Natural killer cell treated with Interleukin-12 subunit alpha and Interleukin-12 subunit beta and Interleukin-15 and Interleukin-18, amount 100 ng/mL, for 72 hours (primary cell): ENCODE data around the gene NUTF2. TPM values are rescaled to one million over a fixed set of nuclear protein-coding genes. Genes with fewer than 3 reads are reported as not detected.

Source experiments
- ATAC-seq, 2 donors: fragments of 150-1000 bp; cut with Tn5 transposase in 1 of 2; sonication (Bioruptor Pico), chemical (Tn5 transposase) in 1 of 2; 2 replicates each; pipeline ENCODE4 v1.10.0; 2021
- DNase-seq: peaks from one replicate; pipeline ENCODE4 v3.0.0; 2022; ENCODE audit warnings: low spot score
- H3K27ac Mint-ChIP-seq, 2 donors: 1 replicate in 1 of 2; 2 replicates in 1 of 2; pipeline ENCODE4 v1.8.0; 2022; ENCODE audit warnings: mixed read lengths in 2 of 2, mild to moderate bottlenecking in 1 of 2, moderate library complexity in 1 of 2
- H3K27me3 Mint-ChIP-seq, 2 donors: 1 replicate in 1 of 2; 2 replicates in 1 of 2; pipeline ENCODE4 v1.8.0; 2022; ENCODE audit warnings: mixed read lengths in 2 of 2
- H3K36me3 Mint-ChIP-seq: one replicate; pipeline ENCODE4 v1.8.0; 2022; ENCODE audit warnings: mixed read lengths
- H3K4me1 Mint-ChIP-seq, 2 donors: 1 replicate in 1 of 2; 2 replicates in 1 of 2; pipeline ENCODE4 v1.8.0; 2022; ENCODE audit warnings: low read depth in 2 of 2, mixed read lengths in 2 of 2, mild to moderate bottlenecking in 1 of 2
- H3K4me3 Mint-ChIP-seq: one replicate; pipeline ENCODE4 v1.8.0; 2022; ENCODE audit warnings: mixed read lengths
- H3K9me3 Mint-ChIP-seq: 2 replicates; pipeline ENCODE4 v1.8.0; 2022; ENCODE audit warnings: mixed read lengths
- total RNA-seq, 2 donors: library from RNA; stranded (reverse); gene quantifications; one replicate each; pipeline ENCODE4 v1.2.3, GENCODE V29; 2022

NUTF2 gene
- total RNA-seq, 2 donors from 2014 or later, result 114 to 124 TPM

DNA sequence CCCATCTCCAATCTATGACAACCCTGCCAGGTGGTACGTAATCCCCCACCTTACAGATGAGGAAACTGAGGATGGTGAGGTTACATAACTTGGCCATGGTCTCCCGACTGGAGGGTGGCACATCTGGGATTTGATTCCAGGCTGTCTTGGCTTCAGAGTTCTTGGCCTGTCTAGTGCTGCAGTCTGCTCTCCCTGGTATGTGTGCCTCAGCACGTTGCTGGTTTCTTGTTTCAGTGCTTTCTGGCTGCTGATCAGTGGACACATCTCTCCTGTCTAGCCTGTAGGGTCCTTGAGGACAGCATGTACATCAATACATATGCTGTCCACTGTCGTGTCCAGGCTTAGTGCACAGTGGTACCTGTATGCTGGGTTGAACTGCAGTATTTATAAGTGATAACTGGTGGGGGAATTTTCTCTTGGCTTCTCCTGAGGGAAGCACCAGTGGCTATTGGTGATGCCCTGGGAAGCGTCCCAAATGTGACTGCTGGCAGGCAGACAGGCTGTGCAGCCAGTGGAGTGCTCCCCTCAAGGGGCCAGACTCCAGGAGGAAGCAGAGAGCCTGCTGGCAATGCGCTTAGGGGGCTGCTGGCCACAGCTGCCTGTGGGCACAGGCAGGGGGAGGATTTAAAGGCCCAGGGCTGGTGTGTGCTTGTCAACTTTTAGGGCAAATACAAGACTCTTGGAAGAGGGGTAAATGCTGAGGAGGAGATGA lies 70.6 kb downstream of the NUTF2 start:
- Mint-ChIP-seq H3K4me1 (peaks cover 12 to 30% of the 10 kb centered on the region in 2 donors), H3K4me3 (no peak overlapping the region), H3K27me3 (no peaks in the 10 kb centered on the region), H3K36me3 (no peaks in the 10 kb centered on the region), H3K9me3 (no peaks in the 10 kb centered on the region), H3K27ac (peak overlapping the region; percentile 31 to 78)
- peak in 1 of 2 donors; percentile 1 for ATAC-seq
- DNase-seq, result no peak

GRCh38 chr16:67917852-67918236 lies 71.1 kb downstream of the NUTF2 start:
- no peak for DNase-seq
- peak; percentile 80 to 94 for ATAC-seq
- peak overlapping the region; percentile 31 to 78 for H3K27ac Mint-ChIP-seq
- H3K4me1 Mint-ChIP-seq, result peaks cover 12 to 32% of the 10 kb centered on the region in 2 donors
- no peaks in the 10 kb centered on the region for H3K27me3 Mint-ChIP-seq
- H3K36me3 Mint-ChIP-seq, result no peaks in the 10 kb centered on the region
- no peaks in the 10 kb centered on the region for H3K9me3 Mint-ChIP-seq
- no peak overlapping the region for H3K4me3 Mint-ChIP-seq

GRCh38 chr16:67919622-67920221 lies 73.0 kb downstream of the NUTF2 start:
- Mint-ChIP-seq H3K27me3 (no peaks in the 10 kb centered on the region), H3K27ac (peak overlapping the region in 1 of 2 donors; percentile 39), H3K4me1 (peaks cover 12 to 31% of the 10 kb centered on the region in 2 donors), H3K36me3 (no peaks in the 10 kb centered on the region), H3K9me3 (no peaks in the 10 kb centered on the region), H3K4me3 (no peak overlapping the region)
- ATAC-seq, result no peak
- DNase-seq, result no peak

Other genes with a start within 250 kb of the NUTF2 start
- 10 to 100 TPM; 33.8 to 89.7 TPM for gene CARMIL2, start 201.8 kb upstream of the NUTF2 start, total RNA-seq
- 10 to 100 TPM; 54.9 to 91.3 TPM for gene ACD, start 186.7 kb upstream of the NUTF2 start, total RNA-seq
- 1 to 10 TPM; 6.3 to 8.0 TPM for gene PARD6A, start 186.0 kb upstream of the NUTF2 start, total RNA-seq
- gene ENKD1, start 180.2 kb upstream of the NUTF2 start, total RNA-seq, result 10 to 100 TPM in 1 of 2 donors, 1 to 10 TPM in 1; 8.1 to 12.2 TPM
- 1 to 10 TPM; 1.6 to 1.9 TPM for gene C16orf86, start 180.1 kb upstream of the NUTF2 start, total RNA-seq
- 10 to 100 TPM; 14.8 to 22.0 TPM for gene GFOD2, start 127.6 kb upstream of the NUTF2 start, total RNA-seq
- 10 to 100 TPM; 28.0 to 31.0 TPM for gene RANBP10, start 40.4 kb upstream of the NUTF2 start, total RNA-seq
- 1 to 10 TPM in 1 of 2 donors, under 1 TPM in 1; 0.24 to 1.1 TPM for gene TSNAXIP1, start 40.0 kb upstream of the NUTF2 start, total RNA-seq
- 10 to 100 TPM; 30.5 to 45.9 TPM for gene THAP11, start 4.6 kb upstream of the NUTF2 start, total RNA-seq
- gene CENPT, start 760 bp downstream of the NUTF2 start, total RNA-seq, result 10 to 100 TPM; 51.6 to 83.7 TPM
- 100 to 1,000 TPM; 100 to 151 TPM for gene EDC4, start 26.1 kb downstream of the NUTF2 start, total RNA-seq
- 1 to 10 TPM in 1 of 2 donors, not detected in 1; 1.2 TPM for gene NRN1L, start 38.0 kb downstream of the NUTF2 start, total RNA-seq
- gene PSKH1, start 46.3 kb downstream of the NUTF2 start, total RNA-seq, result 10 to 100 TPM; 15.4 to 20.1 TPM
- gene CTRL, start 84.9 kb downstream of the NUTF2 start, total RNA-seq, result 10 to 100 TPM in 1 of 2 donors, 1 to 10 TPM in 1; 8.4 to 15.6 TPM
- 100 to 1,000 TPM; 259 to 316 TPM for gene PSMB10, start 89.9 kb downstream of the NUTF2 start, total RNA-seq
- gene LCAT, start 97.2 kb downstream of the NUTF2 start, total RNA-seq, result 10 to 100 TPM; 11.4 to 44.7 TPM
- 10 to 100 TPM; 32.9 to 84.4 TPM for gene SLC12A4, start 121.7 kb downstream of the NUTF2 start, total RNA-seq
- gene DPEP3, start 133.6 kb downstream of the NUTF2 start, total RNA-seq, result not detected
- 1 to 10 TPM; 2.2 to 2.3 TPM for gene DPEP2, start 152.6 kb downstream of the NUTF2 start, total RNA-seq
- gene DPEP2NB, start 169.0 kb downstream of the NUTF2 start, total RNA-seq, result not detected
- 10 to 100 TPM; 16.2 to 20.1 TPM for gene DDX28, start 176.3 kb downstream of the NUTF2 start, total RNA-seq
- 10 to 100 TPM; 23.3 to 43.5 TPM for gene DUS2, start 176.4 kb downstream of the NUTF2 start, total RNA-seq
- gene NFATC3, start 238.4 kb downstream of the NUTF2 start, total RNA-seq, result 100 to 1,000 TPM in 1 of 2 donors, 10 to 100 TPM in 1; 91.9 to 131 TPM